ENCODE measurements around the gene AFF2.

GRCh38 chrX:148662014-148662413, 161.6 kb downstream of the AFF2 start:
- TF ChIP-seq CREB5 (CRISPR knock-in tag; IDR thresholded peaks at IDR 0.05; ENCODE audit: low read depth) (no peak), ISL1 (CRISPR knock-in tag; IDR thresholded peaks at IDR 0.05) (no peak), ARNTL (CRISPR knock-in tag; IDR thresholded peaks at IDR 0.05; ENCODE audit: borderline replicate concordance, low read depth) (no peak), ZFP30 (CRISPR knock-in tag; IDR thresholded peaks at IDR 0.05) (no peak), ZNF70 (CRISPR knock-in tag; IDR thresholded peaks at IDR 0.05) (no peak), PPARA (CRISPR knock-in tag; IDR thresholded peaks at IDR 0.05; ENCODE audit: borderline replicate concordance) (no peak), RARB (CRISPR knock-in tag; IDR thresholded peaks at IDR 0.05) (no peak)
